Measurements from ENCODE around the gene DAPP1. TPM values are rescaled to one million over a fixed set of nuclear protein-coding genes. Genes with fewer than 3 reads are reported as not detected.

DAPP1 gene
- total and polyA plus RNA-seq, 2 donors (not counting 3 experiments of a cell fraction or from before 2014, with no cell fraction given): not detected

- no peaks in the 10 kb centered on the region for H3K9me1 ChIP-seq (replicated peaks; ENCODE audit: control insufficient read depth, extremely low read depth, insufficient read depth, low read length)
- H3K9ac ChIP-seq (replicated peaks; ENCODE audit: extremely low read depth, insufficient read depth, low read length): no peak overlapping the region
- no peaks in the 10 kb centered on the region for H3K79me2 ChIP-seq (ENCODE audit: control insufficient read depth, insufficient read depth, low read length)
- dilution Hi-C loops (cut with MboI; ENCODE audit: extremely low pct_ligation_motif_present, low sequenced_read_pairs): no loop called here
- DNase-seq (ENCODE audit: low read depth, low spot score): no peak
- H3K4me1 ChIP-seq (ENCODE audit: control insufficient read depth, extremely low read depth, insufficient read depth, low read length): no peaks in the 10 kb centered on the region
- ChIA-PET POLR2A (no interaction called here), CTCF (no interaction called here)
- H2AFZ ChIP-seq (ENCODE audit: low read depth, low read length): no peak overlapping the region
- no peak overlapping the region for H3K4me2 ChIP-seq (ENCODE audit: insufficient read depth, low read length)
- H3K36me3 ChIP-seq (ENCODE audit: control insufficient read depth in 2 of 2, extremely low read depth in 1 of 2, insufficient read depth in 2 of 2, low read length in 2 of 2): no peaks in the 10 kb centered on the region
- H3K9me3 ChIP-seq (replicated peaks; ENCODE audit: control insufficient read depth, insufficient read depth, low read length): no peaks in the 10 kb centered on the region
- no TSS peak for BruUV-seq (replicated peaks)
- H3K27ac ChIP-seq (ENCODE audit: insufficient read depth, low read depth, low read length): no peak overlapping the region
- intact Hi-C loops (cut with micrococcal nuclease): no loop called here
- no peak overlapping the region for H3K4me3 ChIP-seq (replicated peaks in 1 of 3; ENCODE audit: insufficient read depth in 1 of 3, low read depth in 1 of 3, low read length in 3 of 3)
- no peaks in the 10 kb centered on the region for H3K27me3 ChIP-seq (ENCODE audit: control insufficient read depth in 2 of 2, insufficient read depth in 2 of 2, low read length in 2 of 2)
- no peak for FAIRE-seq
- no peak for TF ChIP-seq CTCF (IDR thresholded peaks at IDR 0.05; ENCODE audit: extremely low read depth in 1 of 2, insufficient read depth in 1 of 2, low read depth in 1 of 2, low read length in 2 of 2)
- TF ChIP-seq GATA2 (IDR thresholded peaks at IDR 0.05; ENCODE audit: insufficient read depth, insufficient read length, low read depth, low read length): no peak
- no peak for TF ChIP-seq EZH2 (IDR thresholded peaks at IDR 0.05; ENCODE audit: borderline replicate concordance, low read depth, low read length, severe bottlenecking)
- TF ChIP-seq MYC (IDR thresholded peaks at IDR 0.05; ENCODE audit: low read depth, low read length): no peak
- no peak for TF ChIP-seq POLR2AphosphoS5 (IDR thresholded peaks at IDR 0.05; ENCODE audit: insufficient read depth, low read depth, low read length)
- no peak for TF ChIP-seq JUN (IDR thresholded peaks at IDR 0.05; ENCODE audit: borderline replicate concordance, insufficient read depth, insufficient read length, low read depth)
- TF ChIP-seq POLR2A (IDR thresholded peaks at IDR 0.05; ENCODE audit: low read depth, low read length): no peak
- TF ChIP-seq FOS (IDR thresholded peaks at IDR 0.05; ENCODE audit: borderline replicate concordance, insufficient read depth, low read length): no peak
- no peak for TF ChIP-seq MAX (IDR thresholded peaks at IDR 0.05; ENCODE audit: insufficient read depth, insufficient read length)
- H4K20me1 ChIP-seq (replicated peaks; ENCODE audit: control insufficient read depth, extremely low read depth, insufficient read depth, low read length): no peaks in the 10 kb centered on the region
Observed at GRCh38 chr4:99846891-99847290, 30.3 kb downstream of the DAPP1 start.
